Activated CD4-positive, CD25-positive, alpha-beta regulatory T cell treated with anti-CD3 and anti-CD28 coated beads, Interleukin-2, amount 50 U/mL, for 72 hours (primary cell): ENCODE results near the gene SLFN12L.
"Not testable (repeated sequence)": the region's sequence is repeated elsewhere in the genome, so short reads cannot be mapped to it uniquely, and the experiment has no call there.

ENCODE experiments used
- DNase-seq: peaks from one replicate; pipeline ENCODE4 v3.0.0; 2021

SLFN12L gene

DNA sequence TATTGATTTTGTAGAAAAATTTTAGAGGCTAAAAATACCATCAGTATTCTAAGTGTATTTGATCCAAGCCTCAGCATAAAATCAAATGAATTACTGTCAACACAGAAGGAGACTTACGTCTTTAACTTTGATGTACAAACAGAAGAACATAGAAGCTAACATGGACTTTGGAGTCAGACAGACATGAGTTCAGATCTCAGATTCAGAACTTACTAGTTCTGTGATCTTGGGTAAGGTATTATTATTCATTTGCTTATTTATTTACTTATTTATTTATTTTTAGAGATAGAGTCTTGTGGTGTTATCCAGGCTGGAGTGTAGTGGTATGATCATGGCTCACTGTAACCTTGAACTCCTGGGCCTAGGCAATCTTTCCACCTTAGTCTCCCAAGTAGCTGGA lies 4.0 kb upstream of the SLFN12L start:
- no peak for DNase-seq

- DNase-seq = peak; percentile 45
Measured at GRCh38 chr17:35540589-35541404, 3.3 kb upstream of the SLFN12L start.

- DNase-seq = no peak
Measured at GRCh38 chr17:35539659-35540026, 2.2 kb upstream of the SLFN12L start.

DNA sequence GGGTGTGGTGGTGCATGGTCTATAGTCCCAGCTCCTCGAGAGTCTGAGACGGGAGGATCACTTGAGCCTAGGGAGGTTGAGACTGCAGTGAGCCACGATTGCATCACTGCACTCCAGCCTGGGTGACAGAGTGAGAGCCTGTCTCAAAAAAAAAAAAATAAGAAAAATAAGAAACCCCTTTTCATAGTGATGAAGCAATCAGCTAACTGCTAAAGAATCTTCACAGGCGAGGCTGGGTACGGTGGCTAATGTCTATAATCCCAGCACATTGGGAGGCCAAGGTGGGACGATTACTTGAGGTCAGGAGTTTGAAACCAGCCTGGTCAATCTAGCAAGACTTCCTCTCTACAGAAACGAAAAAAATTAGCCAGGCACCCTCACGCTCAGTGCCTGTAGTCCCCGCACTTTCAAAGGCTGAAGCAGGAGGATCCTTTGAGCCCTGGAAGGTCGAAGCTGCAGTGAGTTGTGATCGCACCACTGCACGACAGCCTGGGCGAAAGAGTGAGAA lies 760 bp downstream of the SLFN12L start:
- no peak for DNase-seq

GRCh38 chr17:35535406-35535805 lies 2.1 kb downstream of the SLFN12L start:
- not testable (repeated sequence) for DNase-seq

- no peak for DNase-seq
Measured at GRCh38 chr17:35534576-35535093, 2.8 kb downstream of the SLFN12L start.

GRCh38 chr17:35531160-35531559 lies 6.3 kb downstream of the SLFN12L start:
- DNase-seq = no peak

DNA sequence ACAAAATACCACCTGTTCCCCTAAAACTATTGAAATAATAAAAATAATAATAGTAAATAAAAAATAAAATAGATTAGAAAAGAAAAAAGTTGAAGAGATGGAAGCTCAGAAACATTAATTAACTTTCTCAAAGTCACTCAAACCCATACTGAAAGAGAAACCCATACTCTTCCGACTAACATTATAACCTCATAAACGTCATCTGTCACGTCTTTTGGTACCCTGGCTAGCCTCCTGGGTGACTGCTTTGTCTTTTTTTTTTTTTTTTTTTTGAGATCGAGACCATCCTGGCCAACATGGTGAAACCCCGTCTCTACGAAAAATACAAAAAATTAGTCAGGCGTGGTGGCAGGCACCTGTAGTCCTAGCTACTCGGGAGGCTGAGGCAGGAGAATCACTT lies 7.6 kb downstream of the SLFN12L start:
- no peak for DNase-seq

DNA sequence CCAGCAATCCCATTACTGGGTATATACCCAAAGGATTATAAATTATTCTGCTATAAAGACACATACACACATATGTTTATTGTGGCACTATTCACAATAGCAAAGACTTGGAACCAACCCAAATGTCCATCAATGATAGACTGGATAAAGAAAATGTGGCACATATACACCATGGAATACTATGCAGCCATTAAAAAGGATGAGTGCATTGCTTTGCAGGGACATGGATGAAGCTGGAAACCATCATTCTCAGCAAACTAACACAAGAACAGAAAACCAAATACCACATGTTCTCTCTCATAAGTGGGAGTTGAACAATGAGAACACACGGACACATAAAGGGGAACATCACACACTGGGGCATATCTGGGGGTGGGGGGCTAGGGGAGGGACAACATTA lies 8.2 kb downstream of the SLFN12L start:
- DNase-seq = not testable (repeated sequence)

GRCh38 chr17:35523296-35523695 lies 14.2 kb downstream of the SLFN12L start:
- no peak for DNase-seq

DNA sequence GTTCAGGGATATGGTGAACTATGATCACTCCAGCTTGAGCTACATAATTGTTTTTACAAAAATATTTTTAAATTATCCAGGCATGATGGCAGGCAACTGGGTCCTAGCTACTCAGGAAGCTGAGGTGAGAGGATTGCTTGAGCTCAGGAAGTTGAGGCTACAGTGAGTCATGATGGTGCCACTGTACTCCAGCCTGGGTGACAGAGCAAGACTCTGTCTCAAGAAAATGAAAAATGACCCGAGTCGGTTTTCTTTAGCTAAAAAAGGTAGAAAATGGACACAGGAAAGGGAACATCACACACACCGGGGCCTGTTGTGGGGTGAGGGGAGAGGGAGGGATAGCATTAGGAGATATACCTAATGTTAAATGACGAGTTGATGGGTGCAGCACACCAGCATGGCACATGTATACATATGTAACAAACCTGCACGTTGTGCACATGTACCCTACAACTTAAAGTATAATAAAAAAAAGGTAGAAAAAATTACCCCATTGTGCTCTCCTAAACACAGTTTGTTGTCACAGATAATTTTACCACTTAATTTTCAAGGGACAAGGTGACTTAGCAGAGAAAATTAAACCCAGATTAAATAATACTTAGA lies 15.7 kb downstream of the SLFN12L start:
- DNase-seq = not testable (repeated sequence)

DNA sequence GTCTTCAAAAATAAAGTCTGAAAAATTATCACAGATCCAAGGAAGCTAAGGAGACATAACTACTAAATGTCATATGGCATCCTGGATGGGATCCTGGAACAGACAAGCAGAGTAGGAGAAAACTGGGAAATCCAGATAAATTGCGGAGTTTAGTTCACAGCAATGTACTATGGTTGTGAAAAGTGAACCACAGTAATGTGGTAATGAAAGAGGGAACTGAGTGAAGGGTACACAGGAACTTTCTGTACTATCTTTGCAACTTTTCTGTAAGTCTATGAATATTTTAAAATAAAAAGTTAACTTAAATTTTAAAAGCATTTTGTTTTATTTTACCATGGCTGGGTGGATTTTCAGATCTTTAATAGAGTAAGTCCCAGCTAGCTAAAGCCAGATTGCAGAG lies 16.3 kb downstream of the SLFN12L start:
- no peak for DNase-seq

GRCh38 chr17:35519906-35520442 lies 17.5 kb downstream of the SLFN12L start:
- DNase-seq = no peak

- no peak for DNase-seq
Measured at GRCh38 chr17:35519439-35519838, 18.0 kb downstream of the SLFN12L start.

DNA sequence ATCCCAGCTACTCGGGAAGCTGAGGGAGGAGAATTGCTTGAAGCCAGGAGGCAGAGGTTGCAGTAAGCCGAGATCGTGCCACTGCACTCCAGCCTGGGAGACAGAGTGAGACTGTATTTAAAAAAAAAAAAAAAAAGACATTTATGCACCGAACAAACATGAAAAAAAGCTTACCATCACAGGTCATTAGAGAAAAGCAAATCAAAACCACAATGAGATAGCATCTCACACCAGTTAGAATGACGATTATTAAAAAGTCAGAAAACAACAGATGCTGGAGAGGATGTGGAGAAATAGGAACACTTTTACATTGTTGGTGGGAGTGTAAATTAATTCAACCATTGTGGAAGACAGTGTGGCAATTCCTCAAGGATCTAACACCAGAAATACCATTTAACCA lies 19.0 kb downstream of the SLFN12L start:
- not testable (repeated sequence) for DNase-seq

DNA sequence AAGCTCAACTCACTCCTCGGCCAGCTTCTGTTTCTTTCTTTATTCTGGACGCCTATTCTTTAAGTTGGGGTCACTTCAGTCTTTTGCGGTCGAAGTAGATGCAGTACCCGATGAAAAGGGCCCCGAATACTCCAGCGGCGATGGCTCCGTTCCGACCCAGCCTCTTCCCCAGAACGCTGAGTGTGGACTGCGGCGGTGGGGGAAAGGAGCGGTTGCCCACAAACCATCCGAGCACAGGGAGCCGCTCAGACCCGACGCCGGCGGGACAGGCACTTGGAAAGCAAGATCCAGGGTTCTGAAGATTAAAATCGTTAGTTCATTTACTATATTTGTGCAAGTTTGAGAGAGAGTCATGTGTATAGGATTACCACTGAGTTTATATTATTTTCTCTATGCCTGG lies 22.5 kb downstream of the SLFN12L start:
- no peak for DNase-seq

GRCh38 chr17:35514564-35514963 lies 22.9 kb downstream of the SLFN12L start:
- DNase-seq = no peak

DNA sequence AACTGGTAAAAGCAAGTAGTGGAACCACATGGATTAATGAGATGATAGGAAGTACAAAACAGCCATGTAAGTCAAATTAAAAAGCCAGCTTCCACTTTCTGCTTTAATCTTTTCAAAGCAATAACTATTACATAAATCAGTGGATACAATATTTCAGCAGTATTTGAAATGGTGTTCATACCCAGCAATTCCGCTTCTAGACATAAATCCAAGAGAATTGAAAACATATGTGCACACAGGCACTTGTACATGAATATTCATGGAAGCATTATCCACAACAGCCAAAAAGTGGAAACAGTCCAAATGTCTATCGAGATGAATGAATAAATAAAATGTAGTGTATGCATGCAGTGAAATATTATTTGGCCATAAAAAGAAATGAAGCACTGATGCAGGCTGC lies 27.4 kb downstream of the SLFN12L start:
- DNase-seq = no peak

GRCh38 chr17:35507714-35508113 lies 29.8 kb downstream of the SLFN12L start:
- DNase-seq = not testable (repeated sequence)

DNA sequence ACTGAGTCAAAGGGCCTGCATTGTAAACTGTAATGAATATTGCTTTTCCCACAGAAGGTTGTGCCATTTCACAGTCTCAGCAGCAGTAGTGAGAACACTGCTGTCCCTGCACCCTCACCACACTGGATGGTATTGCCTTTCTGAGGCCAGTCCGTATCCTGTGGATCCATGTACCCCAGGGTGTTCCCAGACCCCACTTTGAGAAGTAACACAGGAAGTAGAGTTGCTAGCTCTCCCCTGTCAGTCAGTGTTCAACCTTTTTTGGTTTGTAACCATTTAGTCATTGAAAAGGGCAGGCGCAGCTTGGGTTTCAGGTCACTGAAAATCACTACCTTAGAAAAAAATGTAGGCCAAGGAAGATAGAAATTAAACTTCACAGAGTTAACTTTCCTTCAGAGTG lies 37.9 kb downstream of the SLFN12L start:
- DNase-seq = no peak

DNA sequence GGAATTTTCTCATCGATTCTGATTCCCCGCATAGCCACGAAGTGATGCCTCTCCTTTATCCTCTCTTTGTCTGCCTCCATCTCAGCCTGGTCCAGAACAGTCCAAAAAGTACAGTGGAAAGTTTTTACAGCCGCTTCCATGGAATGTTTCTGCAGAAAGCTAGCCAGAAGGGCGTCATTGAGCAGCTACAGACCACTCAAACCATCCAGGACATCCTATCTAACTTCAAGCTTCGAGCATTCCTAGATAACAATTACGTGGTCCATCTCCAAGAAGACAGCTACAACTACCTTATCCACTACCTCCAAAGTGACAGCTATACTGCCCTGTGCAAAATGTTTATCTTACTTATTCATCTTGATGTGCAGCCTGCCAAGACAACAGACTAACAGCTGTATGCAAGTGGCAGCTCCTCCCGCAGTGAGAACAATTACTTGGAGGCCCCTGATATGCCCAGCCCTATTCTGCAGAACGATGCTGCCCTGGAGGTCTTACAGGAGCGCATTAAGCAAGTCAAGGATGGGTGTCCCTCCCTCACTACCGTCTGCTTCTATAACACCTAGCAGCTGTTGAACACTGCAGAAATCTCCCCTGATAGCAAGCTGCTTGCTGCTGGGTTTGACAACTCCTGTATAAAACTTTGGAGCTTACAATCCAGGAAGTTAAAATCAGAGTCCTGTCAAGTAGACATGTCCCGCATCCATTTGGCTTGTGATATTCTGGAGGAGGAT lies 38.9 kb downstream of the SLFN12L start:
- DNase-seq = no peak

- no peak for DNase-seq
Measured at GRCh38 chr17:35496451-35497290, 40.8 kb downstream of the SLFN12L start.
